ENCODE measurements around the gene MRPL41. TPM values are rescaled to one million over a fixed set of nuclear protein-coding genes. Genes with fewer than 3 reads are reported as not detected.
"Not testable (repeated sequence)": the region's sequence is repeated elsewhere in the genome, so short reads cannot be mapped to it uniquely, and the experiment has no call there.

The MRPL41 gene
- total RNA-seq, 1 donor from 2014 or later: 32.9 TPM

DNA sequence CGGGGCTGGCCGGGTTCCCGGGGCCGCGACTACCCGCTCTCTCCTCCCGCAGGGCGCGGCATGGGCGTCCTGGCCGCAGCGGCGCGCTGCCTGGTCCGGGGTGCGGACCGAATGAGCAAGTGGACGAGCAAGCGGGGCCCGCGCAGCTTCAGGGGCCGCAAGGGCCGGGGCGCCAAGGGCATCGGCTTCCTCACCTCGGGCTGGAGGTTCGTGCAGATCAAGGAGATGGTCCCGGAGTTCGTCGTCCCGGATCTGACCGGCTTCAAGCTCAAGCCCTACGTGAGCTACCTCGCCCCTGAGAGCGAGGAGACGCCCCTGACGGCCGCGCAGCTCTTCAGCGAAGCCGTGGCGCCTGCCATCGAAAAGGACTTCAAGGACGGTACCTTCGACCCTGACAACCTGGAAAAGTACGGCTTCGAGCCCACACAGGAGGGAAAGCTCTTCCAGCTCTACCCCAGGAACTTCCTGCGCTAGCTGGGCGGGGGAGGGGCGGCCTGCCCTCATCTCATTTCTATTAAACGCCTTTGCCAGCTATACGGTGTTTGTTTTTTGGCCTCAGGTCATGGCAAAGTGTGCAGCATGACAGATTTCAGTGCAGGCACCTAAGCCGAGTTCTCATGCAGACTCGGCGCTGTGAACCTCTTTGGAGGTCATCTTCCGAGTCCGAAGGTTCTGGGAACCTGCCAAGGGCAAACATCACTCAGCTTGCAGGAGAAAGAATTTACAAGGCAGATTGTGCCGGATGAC lies 516 bp downstream of the MRPL41 start:
- H3K36me3 ChIP-seq (ENCODE audit: control insufficient read depth in 3 of 3, insufficient read depth in 3 of 3, low read length in 3 of 3): peaks cover 20 to 30% (median 22%) of the 10 kb centered on the region in 3 donors
- peaks cover 26 to 31% (median 30%) of the 10 kb centered on the region in 3 donors for H3K4me1 ChIP-seq (ENCODE audit: control insufficient read depth in 3 of 3, insufficient read depth in 3 of 3, low read length in 3 of 3)
- H3K27ac ChIP-seq (ENCODE audit: low read depth, low read length): peak overlapping the region; percentile 86
- no peaks in the 10 kb centered on the region for H3K27me3 ChIP-seq (ENCODE audit: control insufficient read depth in 3 of 3, insufficient read depth in 3 of 3, low read length in 3 of 3)
- H3K9ac ChIP-seq (ENCODE audit: low read depth in 1 of 3, low read length in 3 of 3): peak overlapping the region; percentile 84 to 93 (median 85)
- peak overlapping the region; percentile 82 to 94 (median 87) for H3K4me3 ChIP-seq (ENCODE audit: low read length in 3 of 3)
- no peaks in the 10 kb centered on the region for H3K9me3 ChIP-seq (ENCODE audit: control insufficient read depth in 3 of 3, low read length in 3 of 3)

DNA sequence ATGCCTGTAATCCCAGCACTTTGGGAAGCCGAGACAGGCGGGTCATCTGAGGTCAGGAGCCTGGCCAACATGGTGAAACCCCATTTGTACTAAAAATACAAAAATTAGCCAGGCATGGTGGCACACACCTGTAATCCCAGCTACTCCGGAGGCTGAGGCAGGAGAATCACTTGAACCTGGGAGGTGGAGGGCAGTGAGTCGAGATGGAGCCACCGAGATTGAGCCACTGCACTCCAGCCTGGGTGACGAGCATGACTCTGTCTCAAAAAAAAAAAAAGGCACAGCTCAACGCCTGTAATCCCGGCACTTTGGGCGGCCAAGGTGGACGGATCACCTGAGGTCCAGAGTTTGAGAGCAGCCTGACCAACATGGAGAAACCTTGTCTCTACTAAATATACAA lies 2.0 kb downstream of the MRPL41 start:
- H3K9ac ChIP-seq (ENCODE audit: low read depth in 1 of 3, low read length in 3 of 3); H3K9me3 ChIP-seq (ENCODE audit: control insufficient read depth in 3 of 3, low read length in 3 of 3); H3K27ac ChIP-seq (ENCODE audit: low read depth, low read length); H3K27me3 ChIP-seq (ENCODE audit: control insufficient read depth in 3 of 3, insufficient read depth in 3 of 3, low read length in 3 of 3); H3K4me3 ChIP-seq (ENCODE audit: low read length in 3 of 3): not testable (repeated sequence)
- peaks cover 25 to 33% (median 26%) of the 10 kb centered on the region in 3 donors for H3K36me3 ChIP-seq (ENCODE audit: control insufficient read depth in 3 of 3, insufficient read depth in 3 of 3, low read length in 3 of 3)
- peaks cover 17 to 19% (median 19%) of the 10 kb centered on the region in 3 donors for H3K4me1 ChIP-seq (ENCODE audit: control insufficient read depth in 3 of 3, insufficient read depth in 3 of 3, low read length in 3 of 3)

DNA sequence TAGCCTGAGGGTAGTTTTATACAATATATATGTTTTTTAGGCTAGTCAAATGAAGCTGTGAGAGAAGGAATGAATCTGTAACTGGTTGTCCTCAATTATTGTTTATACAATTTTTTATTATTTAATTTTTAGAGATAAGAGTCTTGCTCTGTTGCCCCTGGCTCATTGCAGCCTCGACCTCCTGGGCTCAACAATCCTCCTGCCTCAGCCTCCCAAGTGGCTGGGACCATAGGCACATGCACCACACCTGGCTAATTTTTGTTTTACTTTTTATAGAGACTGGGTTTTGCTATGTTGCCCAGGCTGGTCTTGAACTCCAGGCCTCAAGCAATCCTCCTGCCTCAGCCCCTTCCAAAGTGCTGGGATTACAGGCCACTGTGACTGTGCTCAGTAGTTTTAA lies 2.7 kb downstream of the MRPL41 start:
- Histone ChIP-seq H3K27me3 (ENCODE audit: control insufficient read depth in 3 of 3, insufficient read depth in 3 of 3, low read length in 3 of 3) (no peaks in the 10 kb centered on the region), H3K36me3 (ENCODE audit: control insufficient read depth in 3 of 3, insufficient read depth in 3 of 3, low read length in 3 of 3) (peaks cover 25 to 33% (median 26%) of the 10 kb centered on the region in 3 donors), H3K4me3 (ENCODE audit: low read length in 3 of 3) (no peak overlapping the region), H3K9ac (ENCODE audit: low read depth in 1 of 3, low read length in 3 of 3) (no peak overlapping the region), H3K27ac (ENCODE audit: low read depth, low read length) (no peak overlapping the region), H3K9me3 (ENCODE audit: control insufficient read depth in 3 of 3, low read length in 3 of 3) (no peaks in the 10 kb centered on the region), H3K4me1 (ENCODE audit: control insufficient read depth in 3 of 3, insufficient read depth in 3 of 3, low read length in 3 of 3) (peaks cover 13 to 15% (median 14%) of the 10 kb centered on the region in 3 donors)

DNA sequence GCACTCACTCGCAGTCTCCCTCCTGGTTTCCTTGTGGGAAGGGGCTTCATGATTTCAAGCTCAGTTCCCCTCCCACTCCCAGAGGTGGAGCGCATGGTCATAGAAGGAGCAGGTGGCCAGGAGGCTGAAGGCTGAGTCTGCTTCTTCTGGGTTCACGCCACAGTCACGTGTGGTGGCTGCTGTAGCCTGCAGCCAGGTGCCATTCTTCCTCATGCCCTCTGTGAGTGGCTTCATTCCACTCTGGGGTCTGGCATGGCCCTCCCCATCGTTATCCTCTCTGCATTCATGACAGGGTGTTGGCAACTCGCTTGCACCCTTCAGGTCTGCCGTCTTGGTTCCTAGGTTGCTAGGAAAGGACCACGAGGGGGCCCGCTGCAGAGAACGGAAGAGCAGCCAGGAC lies 3.5 kb downstream of the MRPL41 start:
- H3K27ac ChIP-seq (ENCODE audit: low read depth, low read length): no peak overlapping the region

DNA sequence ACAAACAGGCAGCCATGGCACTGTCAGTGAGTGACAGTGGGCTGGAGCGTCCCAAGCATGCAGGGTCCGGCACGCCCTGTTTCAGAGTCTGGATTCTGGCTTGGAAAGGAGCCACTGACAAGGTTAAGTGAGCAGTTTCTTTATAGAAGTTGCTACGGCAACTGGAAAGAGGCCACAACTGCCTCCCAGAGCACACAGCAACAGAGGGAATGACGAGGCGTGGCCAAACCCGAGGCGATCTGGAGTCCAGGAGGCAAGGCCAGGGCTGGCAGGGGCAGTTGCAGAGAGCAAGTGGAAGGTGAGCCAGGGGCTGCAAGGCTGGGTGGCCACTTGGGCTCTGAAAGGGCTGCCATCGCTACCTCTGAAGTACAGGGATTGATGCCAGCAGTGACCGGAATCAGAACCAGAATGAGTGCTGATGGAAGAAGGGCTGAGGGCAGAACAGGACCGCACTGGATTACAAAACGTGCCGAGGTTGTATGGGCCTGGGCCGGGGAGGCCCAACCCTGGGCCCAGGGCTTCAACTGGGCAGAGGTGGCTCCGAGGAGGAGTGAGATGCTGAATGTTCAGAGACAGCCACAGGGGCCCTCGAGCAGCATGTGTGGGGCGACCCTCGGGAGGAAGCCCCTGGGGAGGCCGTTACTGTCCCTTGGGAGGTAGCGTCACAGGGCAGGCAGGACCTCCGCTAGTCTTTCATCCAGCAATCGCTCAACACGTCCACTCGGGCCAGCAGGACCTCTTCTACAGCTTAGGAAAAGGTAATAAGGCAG lies 4.6 kb downstream of the MRPL41 start:
- H3K27me3 ChIP-seq (ENCODE audit: control insufficient read depth in 3 of 3, insufficient read depth in 3 of 3, low read length in 3 of 3): no peaks in the 10 kb centered on the region
- no peaks in the 10 kb centered on the region for H3K9me3 ChIP-seq (ENCODE audit: control insufficient read depth in 3 of 3, low read length in 3 of 3)
- H3K36me3 ChIP-seq (ENCODE audit: control insufficient read depth in 3 of 3, insufficient read depth in 3 of 3, low read length in 3 of 3): peaks cover 25 to 33% (median 32%) of the 10 kb centered on the region in 3 donors
- peaks cover 6 to 8% (median 6%) of the 10 kb centered on the region in 3 donors for H3K4me1 ChIP-seq (ENCODE audit: control insufficient read depth in 3 of 3, insufficient read depth in 3 of 3, low read length in 3 of 3)
- H3K4me3 ChIP-seq (ENCODE audit: low read length in 3 of 3): no peak overlapping the region
- H3K9ac ChIP-seq (ENCODE audit: low read depth in 1 of 3, low read length in 3 of 3): no peak overlapping the region
- H3K27ac ChIP-seq (ENCODE audit: low read depth, low read length): no peak overlapping the region

More for the DNA sequence above, 3.5 kb downstream of the MRPL41 start:
- Histone ChIP-seq H3K9ac (ENCODE audit: low read depth in 1 of 3, low read length in 3 of 3) (no peak overlapping the region), H3K4me1 (ENCODE audit: control insufficient read depth in 3 of 3, insufficient read depth in 3 of 3, low read length in 3 of 3) (peaks cover 6 to 8% (median 8%) of the 10 kb centered on the region in 3 donors), H3K4me3 (ENCODE audit: low read length in 3 of 3) (no peak overlapping the region), H3K36me3 (ENCODE audit: control insufficient read depth in 3 of 3, insufficient read depth in 3 of 3, low read length in 3 of 3) (peaks cover 25 to 33% (median 31%) of the 10 kb centered on the region in 3 donors), H3K27me3 (ENCODE audit: control insufficient read depth in 3 of 3, insufficient read depth in 3 of 3, low read length in 3 of 3) (no peaks in the 10 kb centered on the region), H3K9me3 (ENCODE audit: control insufficient read depth in 3 of 3, low read length in 3 of 3) (no peaks in the 10 kb centered on the region)

DNA sequence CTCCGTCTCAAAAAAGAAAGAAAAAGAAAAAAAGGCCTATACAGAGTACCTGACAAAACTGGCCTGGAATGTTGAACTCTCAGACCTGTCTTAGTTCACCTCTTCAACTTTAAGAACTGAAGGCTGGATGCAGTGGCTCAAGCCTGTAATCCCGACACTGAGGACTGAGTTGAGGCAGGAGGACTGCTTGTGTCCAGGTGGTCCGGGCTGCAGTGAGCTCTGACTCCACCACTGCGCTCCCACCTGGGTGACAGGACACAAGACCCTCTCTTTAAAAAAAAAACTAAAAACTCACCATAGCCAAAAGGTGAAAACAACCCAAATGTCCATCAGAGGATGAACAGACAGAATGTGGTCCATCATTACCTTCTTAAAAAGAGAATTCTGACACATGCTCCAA lies 6.4 kb downstream of the MRPL41 start:
- no peaks in the 10 kb centered on the region for H3K27me3 ChIP-seq (ENCODE audit: control insufficient read depth in 3 of 3, insufficient read depth in 3 of 3, low read length in 3 of 3)
- H3K27ac ChIP-seq (ENCODE audit: low read depth, low read length): no peak overlapping the region
- H3K9ac ChIP-seq (ENCODE audit: low read depth in 1 of 3, low read length in 3 of 3): no peak overlapping the region
- peaks cover 20 to 37% (median 36%) of the 10 kb centered on the region in 3 donors for H3K36me3 ChIP-seq (ENCODE audit: control insufficient read depth in 3 of 3, insufficient read depth in 3 of 3, low read length in 3 of 3)
- H3K4me1 ChIP-seq (ENCODE audit: control insufficient read depth in 3 of 3, insufficient read depth in 3 of 3, low read length in 3 of 3): no peaks in the 10 kb centered on the region
- H3K9me3 ChIP-seq (ENCODE audit: control insufficient read depth in 3 of 3, low read length in 3 of 3): no peaks in the 10 kb centered on the region
- no peak overlapping the region for H3K4me3 ChIP-seq (ENCODE audit: low read length in 3 of 3)

DNA sequence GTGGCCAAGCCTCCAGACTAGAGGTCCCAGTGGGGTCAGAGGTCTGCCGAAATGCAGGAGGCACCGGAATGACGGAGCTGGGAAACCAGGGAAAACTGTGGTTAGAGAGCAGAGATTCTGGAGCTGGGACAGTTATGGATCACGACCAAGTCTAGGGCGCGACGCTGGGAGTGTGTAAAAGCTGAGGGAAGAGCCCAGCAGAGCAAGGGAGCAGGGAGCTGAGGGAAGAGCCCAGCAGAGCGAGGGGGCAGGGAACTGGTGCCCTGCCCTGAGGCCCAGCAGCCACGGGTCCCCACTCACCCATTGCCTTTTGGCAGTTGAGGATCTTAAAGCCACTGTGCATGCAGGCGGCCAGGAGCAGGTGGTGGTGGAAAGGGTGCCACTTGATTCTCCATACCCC lies 12.5 kb downstream of the MRPL41 start:
- H3K4me3 ChIP-seq (ENCODE audit: low read length in 3 of 3): no peak overlapping the region
- H3K4me1 ChIP-seq (ENCODE audit: control insufficient read depth in 3 of 3, insufficient read depth in 3 of 3, low read length in 3 of 3): no peaks in the 10 kb centered on the region
- no peaks in the 10 kb centered on the region for H3K27me3 ChIP-seq (ENCODE audit: control insufficient read depth in 3 of 3, insufficient read depth in 3 of 3, low read length in 3 of 3)
- H3K9me3 ChIP-seq (ENCODE audit: control insufficient read depth in 3 of 3, low read length in 3 of 3): no peaks in the 10 kb centered on the region
- no peak overlapping the region for H3K27ac ChIP-seq (ENCODE audit: low read depth, low read length)
- no peak overlapping the region for H3K9ac ChIP-seq (ENCODE audit: low read depth in 1 of 3, low read length in 3 of 3)
- peaks cover 19 to 30% (median 28%) of the 10 kb centered on the region in 3 donors for H3K36me3 ChIP-seq (ENCODE audit: control insufficient read depth in 3 of 3, insufficient read depth in 3 of 3, low read length in 3 of 3)

DNA sequence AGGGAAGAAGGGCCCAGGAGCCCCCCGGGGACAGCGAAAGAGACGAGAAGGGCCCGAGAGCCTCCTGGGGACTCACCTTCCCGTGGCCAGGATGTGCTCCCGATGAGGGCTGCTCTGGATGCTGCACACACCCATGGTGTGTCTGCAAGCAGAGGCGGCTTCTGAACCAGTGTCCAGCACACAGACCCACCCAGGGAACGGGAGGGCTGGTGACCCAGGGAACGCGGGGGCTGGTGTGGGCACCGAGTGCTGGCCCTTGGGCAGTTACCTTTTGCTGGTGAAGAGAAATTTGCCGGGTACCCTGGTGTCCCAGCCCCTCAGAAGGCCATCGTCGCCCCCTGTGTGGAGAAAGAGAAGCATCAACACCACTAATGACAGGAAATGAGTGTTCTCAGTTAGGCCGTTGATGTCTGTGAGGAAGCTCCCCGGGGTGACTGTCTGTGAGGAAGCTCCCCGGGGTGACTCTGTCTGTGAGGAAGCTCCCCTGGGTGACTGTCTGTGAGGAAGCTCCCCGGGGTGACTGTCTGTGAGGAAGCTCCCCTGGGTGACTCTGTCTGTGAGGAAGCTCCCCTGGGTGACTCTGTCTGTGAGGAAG lies 13.2 kb downstream of the MRPL41 start:
- peaks cover 19 to 28% (median 28%) of the 10 kb centered on the region in 3 donors for H3K36me3 ChIP-seq (ENCODE audit: control insufficient read depth in 3 of 3, insufficient read depth in 3 of 3, low read length in 3 of 3)
- no peaks in the 10 kb centered on the region for H3K4me1 ChIP-seq (ENCODE audit: control insufficient read depth in 3 of 3, insufficient read depth in 3 of 3, low read length in 3 of 3)
- no peak overlapping the region for H3K9ac ChIP-seq (ENCODE audit: low read depth in 1 of 3, low read length in 3 of 3)
- H3K9me3 ChIP-seq (ENCODE audit: control insufficient read depth in 3 of 3, low read length in 3 of 3): no peaks in the 10 kb centered on the region
- H3K27me3 ChIP-seq (ENCODE audit: control insufficient read depth in 3 of 3, insufficient read depth in 3 of 3, low read length in 3 of 3): no peaks in the 10 kb centered on the region
- H3K4me3 ChIP-seq (ENCODE audit: low read length in 3 of 3): no peak overlapping the region
- H3K27ac ChIP-seq (ENCODE audit: low read depth, low read length): no peak overlapping the region

DNA sequence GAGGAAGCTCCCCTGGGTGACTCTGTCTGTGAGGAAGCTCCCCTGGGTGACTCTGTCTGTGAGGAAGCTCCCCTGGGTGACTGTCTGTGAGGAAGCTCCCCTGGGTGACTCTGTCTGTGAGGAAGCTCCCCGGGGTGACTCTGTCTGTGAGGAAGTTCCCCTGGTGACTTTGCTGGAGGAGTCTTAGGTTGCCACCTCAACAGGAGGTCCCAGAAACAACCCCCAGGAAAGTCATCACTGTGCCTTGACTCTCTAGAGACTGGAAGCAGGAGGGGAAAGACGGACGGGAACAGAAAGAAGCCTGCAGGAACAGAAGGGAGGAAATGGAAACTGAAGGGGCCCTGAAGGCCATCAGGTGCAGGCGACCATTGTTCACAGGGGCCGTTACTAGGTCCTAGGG lies 16.8 kb downstream of the MRPL41 start:
- not testable (repeated sequence) for H3K4me1 ChIP-seq (ENCODE audit: control insufficient read depth in 3 of 3, insufficient read depth in 3 of 3, low read length in 3 of 3); H3K9me3 ChIP-seq (ENCODE audit: control insufficient read depth in 3 of 3, low read length in 3 of 3)
- H3K36me3 ChIP-seq (ENCODE audit: control insufficient read depth in 3 of 3, insufficient read depth in 3 of 3, low read length in 3 of 3): peaks cover 29 to 44% (median 36%) of the 10 kb centered on the region in 3 donors

More for the DNA sequence above, 16.8 kb downstream of the MRPL41 start:
- not testable (repeated sequence) for H3K4me3 ChIP-seq (ENCODE audit: low read length in 3 of 3); H3K27me3 ChIP-seq (ENCODE audit: control insufficient read depth in 3 of 3, insufficient read depth in 3 of 3, low read length in 3 of 3); H3K27ac ChIP-seq (ENCODE audit: low read depth, low read length); H3K9ac ChIP-seq (ENCODE audit: low read depth in 1 of 3, low read length in 3 of 3)

Data from skeletal muscle tissue (tissue), 4 donors.